ENCODE data around the gene GPD1L. TPM values are rescaled to one million over a fixed set of nuclear protein-coding genes. Genes with fewer than 3 reads are reported as not detected.
"Not testable (repeated sequence)": the region's sequence is repeated elsewhere in the genome, so short reads cannot be mapped to it uniquely, and the experiment has no call there.

Gene GPD1L
- polyA plus RNA-seq, 3 donors from 2014 or later = 9.0 to 22.4 (median 20.8) TPM

- H3K4me3 Mint-ChIP-seq = peak overlapping the region in 1 of 5 donors; percentile 3
- peak overlapping the region in 2 of 6 donors; percentile 5 to 89 for H3K27ac Mint-ChIP-seq
- no peak for DNase-seq
- peaks cover 0 to 8% (median 7%) of the 10 kb centered on the region in 3 donors for H3K36me3 Mint-ChIP-seq
- peaks cover 2 to 12% (median 2%) of the 10 kb centered on the region in 3 donors for H3K27me3 Mint-ChIP-seq (ENCODE audit: low read depth in 3 of 3)
- peaks cover 0 to 9% (median 3%) of the 10 kb centered on the region in 6 donors for H3K9me3 Mint-ChIP-seq
- H3K4me1 Mint-ChIP-seq = peaks cover 54 to 83% of the 10 kb centered on the region in 2 donors
These were observed 5.1 kb downstream of the GPD1L start for GRCh38 chr3:32111560-32111959.

- DNase-seq = peak in 1 of 3 donors; percentile 4
- Mint-ChIP-seq H3K27me3 (ENCODE audit: low read depth in 3 of 3) (peaks cover 0 to 12% (median 2%) of the 10 kb centered on the region in 3 donors), H3K36me3 (peaks cover 0 to 8% (median 7%) of the 10 kb centered on the region in 3 donors), H3K4me1 (peaks cover 48 to 71% of the 10 kb centered on the region in 2 donors), H3K4me3 (peak overlapping the region; percentile 87 to 94 (median 91)), H3K9me3 (peaks cover 0 to 9% (median 3%) of the 10 kb centered on the region in 6 donors), H3K27ac (peak overlapping the region; percentile 90 to 98 (median 95))
These were observed 7.1 kb downstream of the GPD1L start for GRCh38 chr3:32113566-32113965.

- DNase-seq = no peak
- peaks cover 48 to 71% of the 10 kb centered on the region in 2 donors for H3K4me1 Mint-ChIP-seq
These were observed 7.6 kb downstream of the GPD1L start for GRCh38 chr3:32113981-32114545.

GRCh38 chr3:32114546-32115386, 8.3 kb downstream of the GPD1L start:
- H3K27me3 Mint-ChIP-seq (ENCODE audit: low read depth in 3 of 3) = peaks cover 0 to 12% (median 2%) of the 10 kb centered on the region in 3 donors
- peak overlapping the region; percentile 90 to 98 (median 95) for H3K27ac Mint-ChIP-seq
- not testable (repeated sequence) for H3K36me3 Mint-ChIP-seq, H3K9me3 Mint-ChIP-seq
- DNase-seq = peak; percentile 72 to 73 (median 72)
- peak overlapping the region; percentile 87 to 94 (median 91) for H3K4me3 Mint-ChIP-seq
- peaks cover 44 to 64% of the 10 kb centered on the region in 2 donors for H3K4me1 Mint-ChIP-seq

More at GRCh38 chr3:32113981-32114545, 7.6 kb downstream of the GPD1L start:
- H3K27me3 Mint-ChIP-seq (ENCODE audit: low read depth in 3 of 3) = peaks cover 0 to 12% (median 2%) of the 10 kb centered on the region in 3 donors
- H3K9me3 Mint-ChIP-seq = peaks cover 0 to 9% (median 3%) of the 10 kb centered on the region in 6 donors
- peak overlapping the region; percentile 87 to 94 (median 91) for H3K4me3 Mint-ChIP-seq
- peaks cover 0 to 8% (median 7%) of the 10 kb centered on the region in 3 donors for H3K36me3 Mint-ChIP-seq
- peak overlapping the region; percentile 90 to 98 (median 95) for H3K27ac Mint-ChIP-seq

GRCh38 chr3:32117320-32117719, 10.9 kb downstream of the GPD1L start:
- peaks cover 33 to 46% of the 10 kb centered on the region in 2 donors for H3K4me1 Mint-ChIP-seq
- no peak for DNase-seq
- H3K36me3 Mint-ChIP-seq = peaks cover 0 to 4% (median 4%) of the 10 kb centered on the region in 3 donors
- peaks cover 0 to 12% (median 2%) of the 10 kb centered on the region in 3 donors for H3K27me3 Mint-ChIP-seq (ENCODE audit: low read depth in 3 of 3)
- peak overlapping the region in 1 of 5 donors; percentile 1 for H3K4me3 Mint-ChIP-seq
- H3K9me3 Mint-ChIP-seq = peaks cover 0 to 9% (median 3%) of the 10 kb centered on the region in 6 donors
- no peak overlapping the region for H3K27ac Mint-ChIP-seq

- H3K4me1 Mint-ChIP-seq = peaks cover 30 to 38% of the 10 kb centered on the region in 2 donors
- no peak for DNase-seq
- peaks cover 0 to 12% (median 2%) of the 10 kb centered on the region in 3 donors for H3K27me3 Mint-ChIP-seq (ENCODE audit: low read depth in 3 of 3)
- no peak overlapping the region for H3K4me3 Mint-ChIP-seq
- H3K9me3 Mint-ChIP-seq = peaks cover 0 to 9% (median 3%) of the 10 kb centered on the region in 6 donors
- peaks cover 0 to 4% (median 4%) of the 10 kb centered on the region in 3 donors for H3K36me3 Mint-ChIP-seq
- no peak overlapping the region for H3K27ac Mint-ChIP-seq
These were observed 11.8 kb downstream of the GPD1L start for GRCh38 chr3:32118215-32118614.

- H3K36me3 Mint-ChIP-seq = no peaks in the 10 kb centered on the region
- DNase-seq = no peak
- no peak overlapping the region for H3K4me3 Mint-ChIP-seq
- H3K27me3 Mint-ChIP-seq (ENCODE audit: low read depth in 3 of 3) = peaks cover 0 to 2% (median 0%) of the 10 kb centered on the region in 3 donors
- no peaks in the 10 kb centered on the region for H3K9me3 Mint-ChIP-seq
- peaks cover 15 to 22% of the 10 kb centered on the region in 2 donors for H3K4me1 Mint-ChIP-seq
- H3K27ac Mint-ChIP-seq = no peak overlapping the region
These were observed 14.1 kb downstream of the GPD1L start for GRCh38 chr3:32120471-32120870.

GRCh38 chr3:32121137-32121536, 14.7 kb downstream of the GPD1L start:
- no peak for DNase-seq
- H3K4me3 Mint-ChIP-seq = no peak overlapping the region
- no peaks in the 10 kb centered on the region for H3K36me3 Mint-ChIP-seq
- H3K27ac Mint-ChIP-seq = no peak overlapping the region
- H3K27me3 Mint-ChIP-seq (ENCODE audit: low read depth in 3 of 3) = peaks cover 0 to 2% (median 0%) of the 10 kb centered on the region in 3 donors
- H3K9me3 Mint-ChIP-seq = no peaks in the 10 kb centered on the region
- H3K4me1 Mint-ChIP-seq = peaks cover 17 to 26% of the 10 kb centered on the region in 2 donors

GRCh38 chr3:32123620-32124019, 17.2 kb downstream of the GPD1L start:
- peaks cover 0 to 2% (median 0%) of the 10 kb centered on the region in 3 donors for H3K27me3 Mint-ChIP-seq (ENCODE audit: low read depth in 3 of 3)
- H3K4me1 Mint-ChIP-seq = peaks cover 12 to 35% of the 10 kb centered on the region in 2 donors
- DNase-seq = no peak
- H3K36me3 Mint-ChIP-seq = peaks cover 0 to 8% (median 2%) of the 10 kb centered on the region in 3 donors
- no peaks in the 10 kb centered on the region for H3K9me3 Mint-ChIP-seq
- H3K4me3 Mint-ChIP-seq = no peak overlapping the region
- no peak overlapping the region for H3K27ac Mint-ChIP-seq

- Mint-ChIP-seq H3K9me3 (no peaks in the 10 kb centered on the region), H3K4me1 (peaks cover 12 to 36% of the 10 kb centered on the region in 2 donors), H3K27ac (peak overlapping the region in 2 of 6 donors; percentile 1 to 49), H3K4me3 (no peak overlapping the region), H3K36me3 (peaks cover 0 to 15% (median 8%) of the 10 kb centered on the region in 3 donors), H3K27me3 (ENCODE audit: low read depth in 3 of 3) (peaks cover 0 to 2% (median 0%) of the 10 kb centered on the region in 3 donors)
- no peak for DNase-seq
These were observed 18.6 kb downstream of the GPD1L start for GRCh38 chr3:32125012-32125411.

GRCh38 chr3:32126305-32127015, 20.0 kb downstream of the GPD1L start:
- H3K27ac Mint-ChIP-seq = no peak overlapping the region
- H3K27me3 Mint-ChIP-seq (ENCODE audit: low read depth in 3 of 3) = peaks cover 0 to 2% (median 1%) of the 10 kb centered on the region in 3 donors
- H3K9me3 Mint-ChIP-seq = no peaks in the 10 kb centered on the region
- no peak overlapping the region for H3K4me3 Mint-ChIP-seq
- H3K4me1 Mint-ChIP-seq = peaks cover 12 to 36% of the 10 kb centered on the region in 2 donors
- peaks cover 5 to 25% (median 13%) of the 10 kb centered on the region in 3 donors for H3K36me3 Mint-ChIP-seq
- DNase-seq = no peak

GRCh38 chr3:32127219-32127826, 20.9 kb downstream of the GPD1L start:
- H3K27ac Mint-ChIP-seq = peak overlapping the region in 1 of 6 donors; percentile 6
- peaks cover 0 to 2% (median 1%) of the 10 kb centered on the region in 3 donors for H3K27me3 Mint-ChIP-seq (ENCODE audit: low read depth in 3 of 3)
- no peak for DNase-seq
- no peak overlapping the region for H3K4me3 Mint-ChIP-seq
- H3K9me3 Mint-ChIP-seq = no peaks in the 10 kb centered on the region
- peaks cover 12 to 36% of the 10 kb centered on the region in 2 donors for H3K4me1 Mint-ChIP-seq
- peaks cover 6 to 33% (median 14%) of the 10 kb centered on the region in 3 donors for H3K36me3 Mint-ChIP-seq

GRCh38 chr3:32128936-32129335, 22.5 kb downstream of the GPD1L start:
- peak overlapping the region in 1 of 6 donors; percentile 33 for H3K27ac Mint-ChIP-seq
- H3K9me3 Mint-ChIP-seq = no peaks in the 10 kb centered on the region
- peaks cover 6 to 33% (median 19%) of the 10 kb centered on the region in 3 donors for H3K36me3 Mint-ChIP-seq

More at GRCh38 chr3:32128936-32129335, 22.5 kb downstream of the GPD1L start:
- no peak overlapping the region for H3K4me3 Mint-ChIP-seq
- peaks cover 12 to 36% of the 10 kb centered on the region in 2 donors for H3K4me1 Mint-ChIP-seq
- no peak for DNase-seq
- H3K27me3 Mint-ChIP-seq (ENCODE audit: low read depth in 3 of 3) = peaks cover 0 to 2% (median 1%) of the 10 kb centered on the region in 3 donors

Data from immature natural killer cell (primary cell).